ENCODE results near the gene SOCS3.

The SOCS3 gene

GRCh38 chr17:78399028-78399692 lies 39.3 kb upstream of the SOCS3 start:
- Histone ChIP-seq H3K9me3 (ENCODE audit: control insufficient read depth, insufficient read depth, low read length) (no peaks in the 10 kb centered on the region), H3K27me3 (ENCODE audit: control insufficient read depth, insufficient read depth, low read length) (no peaks in the 10 kb centered on the region), H3K4me1 (ENCODE audit: control insufficient read depth, insufficient read depth, low read length) (no peaks in the 10 kb centered on the region), H3K9ac (ENCODE audit: low read depth, low read length) (no peak overlapping the region), H3K4me3 (ENCODE audit: low read depth, low read length) (no peak overlapping the region), H3K36me3 (ENCODE audit: control insufficient read depth, insufficient read depth, low read length) (peaks cover 92% of the 10 kb centered on the region), H3K27ac (ENCODE audit: low read depth, low read length) (no peak overlapping the region)

- Histone ChIP-seq H3K9me3 (ENCODE audit: control insufficient read depth, insufficient read depth, low read length) (no peaks in the 10 kb centered on the region), H3K9ac (ENCODE audit: low read depth, low read length) (no peak overlapping the region), H3K36me3 (ENCODE audit: control insufficient read depth, insufficient read depth, low read length) (peaks cover 88% of the 10 kb centered on the region), H3K27ac (ENCODE audit: low read depth, low read length) (no peak overlapping the region), H3K4me3 (ENCODE audit: low read depth, low read length) (no peak overlapping the region), H3K27me3 (ENCODE audit: control insufficient read depth, insufficient read depth, low read length) (no peaks in the 10 kb centered on the region), H3K4me1 (ENCODE audit: control insufficient read depth, insufficient read depth, low read length) (no peaks in the 10 kb centered on the region)
Observed at GRCh38 chr17:78398390-78398789, 38.5 kb upstream of the SOCS3 start.

- Histone ChIP-seq H3K9me3 (ENCODE audit: control insufficient read depth, insufficient read depth, low read length) (no peaks in the 10 kb centered on the region), H3K4me1 (ENCODE audit: control insufficient read depth, insufficient read depth, low read length) (no peaks in the 10 kb centered on the region), H3K9ac (ENCODE audit: low read depth, low read length) (no peak overlapping the region), H3K27me3 (ENCODE audit: control insufficient read depth, insufficient read depth, low read length) (no peaks in the 10 kb centered on the region), H3K27ac (ENCODE audit: low read depth, low read length) (no peak overlapping the region), H3K36me3 (ENCODE audit: control insufficient read depth, insufficient read depth, low read length) (peaks cover 85% of the 10 kb centered on the region), H3K4me3 (ENCODE audit: low read depth, low read length) (no peak overlapping the region)
Observed at GRCh38 chr17:78397681-78398101, 37.8 kb upstream of the SOCS3 start.

- Histone ChIP-seq H3K27ac (ENCODE audit: low read depth, low read length) (no peak overlapping the region), H3K36me3 (ENCODE audit: control insufficient read depth, insufficient read depth, low read length) (peaks cover 79% of the 10 kb centered on the region), H3K9me3 (ENCODE audit: control insufficient read depth, insufficient read depth, low read length) (no peaks in the 10 kb centered on the region), H3K27me3 (ENCODE audit: control insufficient read depth, insufficient read depth, low read length) (no peaks in the 10 kb centered on the region), H3K4me3 (ENCODE audit: low read depth, low read length) (no peak overlapping the region), H3K4me1 (ENCODE audit: control insufficient read depth, insufficient read depth, low read length) (0 out of 2 replicates have a peak, but pooled peaks cover 4% of the 10 kb centered on the region), H3K9ac (ENCODE audit: low read depth, low read length) (no peak overlapping the region)
Observed at GRCh38 chr17:78396441-78397337, 36.8 kb upstream of the SOCS3 start.

- Histone ChIP-seq H3K36me3 (ENCODE audit: control insufficient read depth, insufficient read depth, low read length) (peaks cover 67% of the 10 kb centered on the region), H3K27ac (ENCODE audit: low read depth, low read length) (no peak overlapping the region), H3K4me1 (ENCODE audit: control insufficient read depth, insufficient read depth, low read length) (0 out of 2 replicates have a peak, but pooled peaks cover 9% of the 10 kb centered on the region), H3K27me3 (ENCODE audit: control insufficient read depth, insufficient read depth, low read length) (no peaks in the 10 kb centered on the region), H3K9ac (ENCODE audit: low read depth, low read length) (0 out of 2 replicates have a peak overlapping the region, but pooled peaks have one; percentile 18), H3K4me3 (ENCODE audit: low read depth, low read length) (no peak overlapping the region), H3K9me3 (ENCODE audit: control insufficient read depth, insufficient read depth, low read length) (no peaks in the 10 kb centered on the region)
Observed at GRCh38 chr17:78395155-78395554, 35.3 kb upstream of the SOCS3 start.

- no peak overlapping the region for H3K4me3 ChIP-seq (ENCODE audit: low read depth, low read length)
- H3K36me3 ChIP-seq (ENCODE audit: control insufficient read depth, insufficient read depth, low read length): peaks cover 57% of the 10 kb centered on the region
- no peak overlapping the region for H3K9ac ChIP-seq (ENCODE audit: low read depth, low read length)
- H3K4me1 ChIP-seq (ENCODE audit: control insufficient read depth, insufficient read depth, low read length): 0 out of 2 replicates have a peak, but pooled peaks cover 14% of the 10 kb centered on the region
- H3K9me3 ChIP-seq (ENCODE audit: control insufficient read depth, insufficient read depth, low read length): no peaks in the 10 kb centered on the region
- no peak overlapping the region for H3K27ac ChIP-seq (ENCODE audit: low read depth, low read length)
- H3K27me3 ChIP-seq (ENCODE audit: control insufficient read depth, insufficient read depth, low read length): no peaks in the 10 kb centered on the region
Observed at GRCh38 chr17:78394209-78394608, 34.3 kb upstream of the SOCS3 start.

GRCh38 chr17:78393575-78393974 lies 33.7 kb upstream of the SOCS3 start:
- 0 out of 2 replicates have a peak, but pooled peaks cover 14% of the 10 kb centered on the region for H3K4me1 ChIP-seq (ENCODE audit: control insufficient read depth, insufficient read depth, low read length)
- peaks cover 51% of the 10 kb centered on the region for H3K36me3 ChIP-seq (ENCODE audit: control insufficient read depth, insufficient read depth, low read length)
- H3K27ac ChIP-seq (ENCODE audit: low read depth, low read length): no peak overlapping the region
- H3K9me3 ChIP-seq (ENCODE audit: control insufficient read depth, insufficient read depth, low read length): no peaks in the 10 kb centered on the region
- H3K4me3 ChIP-seq (ENCODE audit: low read depth, low read length): no peak overlapping the region
- no peaks in the 10 kb centered on the region for H3K27me3 ChIP-seq (ENCODE audit: control insufficient read depth, insufficient read depth, low read length)
- H3K9ac ChIP-seq (ENCODE audit: low read depth, low read length): no peak overlapping the region

GRCh38 chr17:78392295-78392694 lies 32.4 kb upstream of the SOCS3 start:
- H3K27me3 ChIP-seq (ENCODE audit: control insufficient read depth, insufficient read depth, low read length): no peaks in the 10 kb centered on the region
- H3K4me1 ChIP-seq (ENCODE audit: control insufficient read depth, insufficient read depth, low read length): 0 out of 2 replicates have a peak, but pooled peaks cover 14% of the 10 kb centered on the region
- peaks cover 40% of the 10 kb centered on the region for H3K36me3 ChIP-seq (ENCODE audit: control insufficient read depth, insufficient read depth, low read length)
- H3K4me3 ChIP-seq (ENCODE audit: low read depth, low read length): no peak overlapping the region
- H3K9me3 ChIP-seq (ENCODE audit: control insufficient read depth, insufficient read depth, low read length): no peaks in the 10 kb centered on the region
- no peak overlapping the region for H3K27ac ChIP-seq (ENCODE audit: low read depth, low read length)
- no peak overlapping the region for H3K9ac ChIP-seq (ENCODE audit: low read depth, low read length)

GRCh38 chr17:78391843-78392242 lies 32.0 kb upstream of the SOCS3 start:
- H3K4me1 ChIP-seq (ENCODE audit: control insufficient read depth, insufficient read depth, low read length): 0 out of 2 replicates have a peak, but pooled peaks cover 14% of the 10 kb centered on the region
- peaks cover 38% of the 10 kb centered on the region for H3K36me3 ChIP-seq (ENCODE audit: control insufficient read depth, insufficient read depth, low read length)
- no peaks in the 10 kb centered on the region for H3K9me3 ChIP-seq (ENCODE audit: control insufficient read depth, insufficient read depth, low read length)
- no peak overlapping the region for H3K4me3 ChIP-seq (ENCODE audit: low read depth, low read length)
- H3K9ac ChIP-seq (ENCODE audit: low read depth, low read length): no peak overlapping the region
- H3K27me3 ChIP-seq (ENCODE audit: control insufficient read depth, insufficient read depth, low read length): no peaks in the 10 kb centered on the region
- no peak overlapping the region for H3K27ac ChIP-seq (ENCODE audit: low read depth, low read length)

- no peaks in the 10 kb centered on the region for H3K27me3 ChIP-seq (ENCODE audit: control insufficient read depth, insufficient read depth, low read length)
- peaks cover 30% of the 10 kb centered on the region for H3K36me3 ChIP-seq (ENCODE audit: control insufficient read depth, insufficient read depth, low read length)
- no peak overlapping the region for H3K9ac ChIP-seq (ENCODE audit: low read depth, low read length)
- H3K4me3 ChIP-seq (ENCODE audit: low read depth, low read length): no peak overlapping the region
- H3K27ac ChIP-seq (ENCODE audit: low read depth, low read length): no peak overlapping the region
- H3K9me3 ChIP-seq (ENCODE audit: control insufficient read depth, insufficient read depth, low read length): no peaks in the 10 kb centered on the region
- H3K4me1 ChIP-seq (ENCODE audit: control insufficient read depth, insufficient read depth, low read length): peaks cover 21% of the 10 kb centered on the region
Observed at GRCh38 chr17:78391051-78391431, 31.2 kb upstream of the SOCS3 start.

All from HUES48 (cell line).